Heart left ventricle (tissue), 16 donors: Measurements from ENCODE around the gene MYBBP1A. TPM values are rescaled to one million over a fixed set of nuclear protein-coding genes. Genes with fewer than 3 reads are reported as not detected.

Source experiments
- ATAC-seq, 4 donors: fragments of 200-7000 bp; cut with Tn5 transposase; one replicate each; pipeline ENCODE4 v1.9.1; 2020 to 2022; ENCODE audit warnings: moderate library complexity in 4 of 4, mild to moderate bottlenecking in 3 of 4, moderate number of reproducible peaks in 1 of 4
- DNase-seq, 5 donors: peaks; one replicate each; pipeline ENCODE4 v3.0.0-alpha.2; 2020
- H3K27ac ChIP-seq, 12 donors: fragments of 200-600 bp; sonication (generic) in 4 of 12; one replicate each; pipeline versions ENCODE4 v1.5.0 to v1.8.0; 2016 to 2022; ENCODE audit warnings: mild to moderate bottlenecking in 2 of 12
- H3K27me3 ChIP-seq, 9 donors: fragments of 200-600 bp; sonication (generic) in 2 of 9; one replicate each; pipeline versions ENCODE4 v1.5.1 to v1.8.0; 2016 to 2022; ENCODE audit warnings: mild to moderate bottlenecking in 3 of 9
- H3K36me3 ChIP-seq, 9 donors: fragments of 200-600 bp; sonication (generic) in 2 of 9; one replicate each; pipeline versions ENCODE4 v1.5.0 to v1.8.0; 2018 to 2022; ENCODE audit warnings: mild to moderate bottlenecking in 2 of 9
- H3K4me1 ChIP-seq, 12 donors: fragments of 200-600 bp; sonication (generic) in 4 of 12; one replicate each; pipeline versions ENCODE4 v1.5.0 to v1.8.0; 2016 to 2022; ENCODE audit warnings: mild to moderate bottlenecking in 3 of 12
- H3K4me3 ChIP-seq, 12 donors: fragments of 200-600 bp; sonication (generic) in 4 of 12; one replicate each; pipeline versions ENCODE4 v1.5.0 to v1.8.0; 2017 to 2022; ENCODE audit warnings: mild to moderate bottlenecking in 9 of 12, moderate library complexity in 4 of 12
- H3K9me3 ChIP-seq, 12 donors: fragments of 200-600 bp; sonication (generic) in 4 of 12; one replicate each; pipeline versions ENCODE4 v1.5.0 to v1.8.0; 2016 to 2022; ENCODE audit warnings: mild to moderate bottlenecking in 1 of 12
- CTCF ChIP-seq, 12 donors: fragments of 200-600 bp; sonication (generic) in 4 of 12; IDR thresholded peaks; one replicate each; pipeline versions ENCODE4 v1.5.0 to v1.8.0; 2018 to 2022; ENCODE audit warnings: antibody characterized with exemption in 12 of 12, mild to moderate bottlenecking in 5 of 12
- POLR2A ChIP-seq, 2 donors: fragments of 450-650 bp; IDR thresholded peaks; one replicate each; pipeline ENCODE4 v1.6.1; 2017; ENCODE audit warnings: antibody characterized with exemption in 2 of 2, mild to moderate bottlenecking in 2 of 2, moderate library complexity in 2 of 2
- WGBS, 4 donors: extraction: QIAGEN DNeasy Blood & Tissue Kit in 2 of 4; methylation state at CpG; one replicate each; pipeline versions ENCODE4 v1.1.5 to v1.1.7; 2013 to 2018; 5-methylcytosine and 5-hydroxymethylcytosine counted together
- intact Hi-C, 10 donors: fragments of 100-400 bp; cut with DNase I; formaldehyde crosslinking; loops; one replicate each; pipeline versions ENCODE4 v1.11.1 to v1.14.2; 2022
- polyA plus RNA-seq, 2 donors: library from polyadenylated mRNA; stranded (reverse); fragments of 200-250 nt; gene quantifications; one replicate each; pipeline ENCODE4 v1.2.3, GENCODE V29; 2013
- total RNA-seq, 9 donors: library from RNA; depleted of rRNA in 2 of 9; stranded (reverse); fragments of >200 nt in 2 of 9; fragmentation: NEBNext Ultra II Directional in 3 of 9; extraction: Animal tissue kit (Norgen Biotek cat#: 25700) in 3 of 9; gene quantifications; one replicate each; pipeline versions ENCODE4 v1.1.0 to v1.2.4, GENCODE V29; 2016 to 2023
- donor health status: ischemic (EF 13 %, LVEDD 7.1; RV severe dilation, severe dysfunction).
- donor health status: healthy with polysubstance abuse.
- donor health status: DM: no; HTN: yes; CAD: no.
- donor health status: DM: no; HTN: no; CAD: no.
- donor health status: ischemic (EF 25% LVEDD 6.9; RV normal size, moderate dysfunction).
- donor health status: ischemic (EF 25% LVEDD 5.7; RV mildly dilated, moderate dysfunction).
- donor health status: healthy.
- donor health status: DM: yes; HTN: yes; CAD: no.
- donor health status: ischemic (EF 35%, LVEDD 5.7; RV mildly dilated, moderate dysfunction).
- donor health status: nonischemic (EF 11% LVEDD 7.7; RV severe dilation, severe dysfunction).
- donor health status: DM: yes; HTN: yes; CAD: no.
- donor health status: PGD.
- donor health status: ischemic (EF 29% LVEDD 5.4; RV normal size, mild dysfunction).
- donor health status: nonischemic (EF 23%, LVEDD 6.1; RV moderate dilation, normal function).

Gene MYBBP1A
- total and polyA plus RNA-seq, 11 donors: 15.5 to 34.8 (median 24.4) TPM

DNA sequence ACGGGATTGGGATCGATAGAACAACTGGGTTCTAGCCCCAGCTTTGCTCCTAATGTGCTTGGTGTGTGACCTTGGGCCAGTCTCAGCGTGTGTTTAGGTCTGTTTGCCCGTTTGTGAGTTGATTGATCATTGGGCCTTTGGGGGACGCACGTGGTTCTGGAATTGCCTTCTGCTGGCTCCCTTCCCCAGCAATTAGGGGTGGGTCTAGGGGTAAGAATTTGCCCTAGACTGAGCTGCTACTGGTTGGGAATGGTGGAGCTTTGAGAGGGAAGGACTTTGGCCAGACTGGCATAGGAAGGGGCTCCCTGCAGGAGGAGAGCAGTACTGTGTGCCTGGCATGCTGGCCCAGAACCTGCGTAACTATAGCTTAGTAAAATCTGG, 55.0 kb downstream of the MYBBP1A start:
- DNase-seq (no peak), ATAC-seq (peak in 1 of 4 donors; percentile 6)
- H3K4me3 ChIP-seq: peak overlapping the region; percentile 18 to 75 (median 62)
- intact Hi-C loops: loop anchor here in 4 of 10 donors (5.0 to 10.0 kb wide), 3 partner anchors 37 to 78 kb away; no protein-coding TSS in a partner anchor
- WGBS, 4 donors: 19 to 24% (median 22%) methylated on average over 6 to 7 of the region's 7 CpGs
- TF ChIP-seq POLR2A (IDR thresholded peaks at IDR 0.05) (no peak), CTCF (IDR thresholded peaks at IDR 0.05) (no peak)
- H3K36me3 ChIP-seq: no peaks in the 10 kb centered on the region
- peaks cover 2 to 68% (median 35%) of the 10 kb centered on the region in 12 donors for H3K4me1 ChIP-seq
- H3K27me3 ChIP-seq: peaks cover 0 to 33% (median 0%) of the 10 kb centered on the region in 9 donors
- H3K27ac ChIP-seq: peak overlapping the region in 11 of 12 donors; percentile 38 to 82 (median 72)
- H3K9me3 ChIP-seq: no peaks in the 10 kb centered on the region

- 1 to 3% (median 1%) methylated on average over 38 to 53 of the region's 53 CpGs for WGBS, 4 donors
- peaks cover 0 to 33% (median 0%) of the 10 kb centered on the region in 9 donors for H3K27me3 ChIP-seq
- no peak for TF ChIP-seq POLR2A (IDR thresholded peaks at IDR 0.05)
- TF ChIP-seq CTCF (IDR thresholded peaks at IDR 0.05): no peak
- H3K4me1 ChIP-seq: peaks cover 2 to 63% (median 32%) of the 10 kb centered on the region in 12 donors
- H3K36me3 ChIP-seq: no peaks in the 10 kb centered on the region
- H3K27ac ChIP-seq: peak overlapping the region; percentile 26 to 82 (median 72)
- peak in 2 of 5 donors; percentile 37 to 52 for DNase-seq
- no peaks in the 10 kb centered on the region for H3K9me3 ChIP-seq
- peak in 3 of 4 donors; percentile 16 to 59 (median 33) for ATAC-seq
- intact Hi-C loops: loop anchor here in 6 of 10 donors (5.0 to 10.0 kb wide), 5 partner anchors 38 to 77 kb away; partner anchors contain the start of gene SPNS3 (in 1 of the 6)
- H3K4me3 ChIP-seq: peak overlapping the region; percentile 18 to 75 (median 62)
Measured at GRCh38 chr17:4499431-4500190, 55.6 kb downstream of the MYBBP1A start.

- no peaks in the 10 kb centered on the region for H3K9me3 ChIP-seq
- ATAC-seq (peak; percentile 68 to 94 (median 88)), DNase-seq (peak; percentile 70 to 84 (median 76))
- peak within 1 kb of the TSS; percentile 26 to 82 (median 72) for H3K27ac ChIP-seq
- H3K4me1 ChIP-seq: peaks cover 0 to 54% (median 29%) of the 10 kb centered on the region in 12 donors
- H3K36me3 ChIP-seq: no peaks in the 10 kb centered on the region
- 0 to 2% (median 1%) methylated on average over 1 to 117 of the region's 117 CpGs for WGBS, 4 donors
- H3K27me3 ChIP-seq: peaks cover 0 to 33% (median 0%) of the 10 kb centered on the region in 9 donors
- intact Hi-C loops: loop anchor here in 3 of 10 donors (5.0 to 10.0 kb wide), 3 partner anchors 39 to 64 kb away; partner anchors contain the start of gene SPNS3 (in 1 of the 3)
- TF ChIP-seq POLR2A (IDR thresholded peaks at IDR 0.05): peak in 1 of 2 donors; percentile 48
- TF ChIP-seq CTCF (IDR thresholded peaks at IDR 0.05): peak in 1 of 12 donors; percentile 4
- H3K4me3 ChIP-seq: peak within 1 kb of the TSS; percentile 18 to 75 (median 62)
Measured at GRCh38 chr17:4498461-4499397, 56.5 kb downstream of the MYBBP1A start, which contains the start of gene SPNS2. TSS of gene SPNS2 (plus strand) at chr17:4498881. CDS start at chr17:4499048, 167 bp downstream.
